HUDEP-2 (cell line): ENCODE data around the gene DEFB125.

Experiments
- DNase-seq, 76 experiments: peaks; one replicate each; lab custom pipeline; 2025; ENCODE audit not compliant: unreplicated experiment in 76 of 76; lab: John Stamatoyannopoulos, UW

DEFB125 gene

DNA sequence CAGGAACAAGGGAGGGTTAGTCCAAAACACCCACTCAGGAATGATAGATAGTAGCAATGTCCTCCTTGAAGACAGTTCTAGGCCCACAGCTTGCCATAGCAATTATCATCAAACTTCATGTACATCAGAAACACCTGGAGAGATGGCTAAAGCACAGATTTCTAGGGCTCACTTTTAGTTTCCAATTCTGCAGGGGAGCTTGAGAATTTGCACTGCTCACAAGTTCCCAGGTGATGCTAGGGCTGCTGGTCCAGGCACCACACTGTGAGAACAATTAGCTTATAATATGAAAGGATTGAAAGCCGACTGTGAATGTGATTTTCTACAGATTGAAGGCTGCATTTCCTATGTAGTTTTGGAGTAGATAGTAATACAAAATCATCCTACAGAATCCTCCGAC, 58.4 kb downstream of the DEFB125 start:
- DNase-seq = no peak
